Effector CD4-positive, alpha-beta T cell (primary cell): ENCODE data around the gene CYBRD1. TPM values are rescaled to one million over a fixed set of nuclear protein-coding genes. Genes with fewer than 3 reads are reported as not detected.
"Not testable (repeated sequence)": the region's sequence is repeated elsewhere in the genome, so short reads cannot be mapped to it uniquely, and the experiment has no call there.

Source experiments
- DNase-seq: peaks from one replicate; pipeline ENCODE4 v3.0.0-alpha.2; 2020
- total RNA-seq: gene quantifications from one replicate; lab custom pipeline; 2026; lab: John Stamatoyannopoulos, UW

The CYBRD1 gene
- total RNA-seq = not detected

DNA sequence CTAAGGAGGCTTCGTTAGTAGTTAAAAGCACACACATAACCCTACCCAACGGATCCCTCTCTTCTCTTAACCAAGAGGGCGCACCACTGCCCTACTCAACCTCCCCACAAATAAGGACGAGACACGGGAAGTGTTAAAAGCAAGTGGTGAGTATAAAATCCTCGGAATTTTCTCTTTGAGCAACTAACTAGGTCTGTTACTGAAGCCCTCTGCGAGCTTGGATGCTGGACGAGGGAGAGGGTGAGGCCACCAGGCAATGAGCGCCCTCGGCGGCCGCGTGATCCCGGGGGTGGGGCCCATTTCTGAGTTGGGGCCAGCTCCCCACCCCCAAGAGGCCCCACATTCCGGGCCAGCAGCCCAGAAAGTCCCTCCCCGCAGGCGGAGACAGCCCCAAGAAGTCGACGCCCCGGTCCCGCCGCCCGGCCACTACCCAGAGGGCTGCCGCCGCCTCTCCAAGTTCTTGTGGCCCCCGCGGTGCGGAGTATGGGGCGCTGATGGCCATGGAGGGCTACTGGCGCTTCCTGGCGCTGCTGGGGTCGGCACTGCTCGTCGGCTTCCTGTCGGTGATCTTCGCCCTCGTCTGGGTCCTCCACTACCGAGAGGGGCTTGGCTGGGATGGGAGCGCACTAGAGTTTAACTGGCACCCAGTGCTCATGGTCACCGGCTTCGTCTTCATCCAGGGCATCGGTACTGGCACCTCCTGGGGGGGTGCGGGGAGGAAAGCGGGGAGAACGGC, at the start of gene CYBRD1:
Gene CYBRD1 (plus strand): TSS at position 423 of the 736 bp plus-strand sequence. CDS start 72 bp downstream, at position 495.
- DNase-seq = no peak

- no peak for DNase-seq
Measured at GRCh38 chr2:171475979-171476378, 46.3 kb upstream of the CYBRD1 start.

DNA sequence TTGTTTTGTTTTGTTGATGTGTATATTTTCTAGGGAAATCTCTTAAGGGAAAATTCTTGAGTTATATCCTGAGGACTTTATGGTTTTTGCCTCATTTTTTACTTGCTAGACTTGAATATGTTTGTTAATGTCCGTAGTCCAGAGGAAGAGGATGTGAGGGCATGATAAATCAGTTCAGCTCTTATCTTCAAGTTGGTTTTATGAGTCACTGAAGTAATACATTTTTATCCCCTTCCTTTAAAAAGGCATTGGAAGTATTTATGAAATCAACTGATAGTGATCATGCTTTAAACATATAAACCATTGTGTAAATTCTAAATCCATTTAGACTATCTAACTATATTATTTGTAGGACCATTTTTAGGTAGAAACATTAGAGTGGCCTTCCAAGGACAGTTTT, 43.9 kb upstream of the CYBRD1 start:
- no peak for DNase-seq

DNA sequence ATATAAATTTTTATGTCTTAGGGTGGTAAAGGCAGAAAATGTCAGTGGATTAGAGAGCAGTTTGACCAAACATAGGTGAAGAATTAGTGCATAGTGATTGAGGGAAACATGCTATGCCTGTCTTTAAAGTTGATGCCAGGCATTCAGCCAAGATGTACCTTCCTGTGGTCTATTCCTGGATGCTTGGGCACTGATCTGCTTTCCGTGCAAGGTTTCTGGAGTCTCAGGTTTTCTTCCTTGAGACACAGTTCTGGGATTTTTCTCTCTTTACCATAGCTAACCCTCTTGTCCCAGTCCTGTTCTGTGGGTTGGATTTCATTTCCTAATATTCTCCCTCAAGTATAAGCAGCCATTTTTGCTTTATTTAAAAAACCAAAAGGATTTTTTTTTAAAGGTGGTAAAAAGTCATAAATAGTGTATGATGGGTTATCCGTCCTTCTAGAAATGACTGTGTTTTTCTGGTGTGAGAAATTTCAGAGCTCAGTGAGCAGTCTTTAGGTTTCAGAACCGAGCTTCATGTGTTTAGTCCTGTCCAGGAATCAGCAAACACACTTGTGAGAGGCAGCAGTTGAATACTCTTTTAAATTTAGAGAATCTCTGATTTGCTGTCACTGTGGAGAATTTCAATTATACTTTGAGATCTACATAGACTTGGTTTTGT, 43.0 kb upstream of the CYBRD1 start:
- no peak for DNase-seq

- no peak for DNase-seq
Measured at GRCh38 chr2:171480908-171481307, 41.4 kb upstream of the CYBRD1 start.

DNA sequence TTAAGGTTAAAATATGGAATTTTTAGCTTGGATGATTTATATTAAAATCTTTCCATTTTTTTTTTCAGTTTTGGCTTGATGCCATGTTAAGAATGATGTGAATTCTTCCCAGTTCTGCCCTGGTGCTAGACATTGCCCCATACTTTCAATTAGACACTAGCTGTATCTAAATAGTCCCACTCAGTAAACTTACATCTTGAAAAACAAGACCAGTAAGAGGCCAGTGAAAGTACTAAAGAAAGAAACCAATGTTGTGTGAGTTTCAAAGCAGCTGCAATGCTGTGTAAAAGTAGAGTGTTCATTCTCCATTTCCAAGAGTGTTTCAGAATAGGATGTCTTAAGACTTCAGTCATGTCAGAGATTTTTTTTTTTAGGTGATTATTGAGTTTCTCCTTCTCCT, 40.0 kb upstream of the CYBRD1 start:
- DNase-seq = no peak

GRCh38 chr2:171482877-171483276, 39.4 kb upstream of the CYBRD1 start:
- no peak for DNase-seq

DNA sequence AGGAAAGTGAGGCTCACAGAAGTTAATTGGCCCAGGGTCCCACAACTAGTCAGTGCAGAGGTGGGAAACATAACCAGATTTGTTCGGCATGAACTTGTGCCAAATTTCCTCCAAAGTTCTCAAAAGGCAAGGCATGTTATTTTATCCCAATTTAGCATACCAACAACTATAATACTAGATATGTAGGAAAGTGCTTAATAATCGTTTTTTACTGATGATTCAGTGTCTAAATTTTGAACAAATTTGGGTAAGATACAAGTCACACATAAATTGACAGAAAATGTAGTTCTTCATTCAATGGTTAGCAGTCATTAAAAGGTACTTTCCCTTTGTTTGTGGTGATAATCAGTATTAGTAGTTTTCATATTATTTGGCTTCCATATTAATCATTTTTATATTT, 38.5 kb upstream of the CYBRD1 start:
- no peak for DNase-seq

DNA sequence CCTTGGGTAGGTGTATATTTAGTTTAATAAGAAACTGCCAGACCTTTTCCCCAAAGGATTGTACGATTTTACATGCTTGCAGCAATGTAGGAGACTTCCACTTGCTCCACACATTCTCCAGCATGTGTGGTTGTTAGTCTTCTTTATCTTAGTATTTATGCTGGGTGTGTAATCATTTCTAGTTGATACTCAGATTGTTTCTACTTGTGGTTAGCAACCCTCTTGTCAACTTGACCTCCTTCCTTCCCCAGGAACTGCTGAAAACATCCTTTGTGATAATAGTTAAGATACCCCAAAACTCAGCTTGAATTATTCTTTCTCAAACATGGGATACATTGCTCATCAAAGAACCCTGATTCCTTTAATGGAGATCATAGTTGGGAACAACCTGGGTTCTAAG, 37.2 kb upstream of the CYBRD1 start:
- no peak for DNase-seq

- DNase-seq = no peak
Measured at GRCh38 chr2:171487201-171487600, 35.1 kb upstream of the CYBRD1 start.

DNA sequence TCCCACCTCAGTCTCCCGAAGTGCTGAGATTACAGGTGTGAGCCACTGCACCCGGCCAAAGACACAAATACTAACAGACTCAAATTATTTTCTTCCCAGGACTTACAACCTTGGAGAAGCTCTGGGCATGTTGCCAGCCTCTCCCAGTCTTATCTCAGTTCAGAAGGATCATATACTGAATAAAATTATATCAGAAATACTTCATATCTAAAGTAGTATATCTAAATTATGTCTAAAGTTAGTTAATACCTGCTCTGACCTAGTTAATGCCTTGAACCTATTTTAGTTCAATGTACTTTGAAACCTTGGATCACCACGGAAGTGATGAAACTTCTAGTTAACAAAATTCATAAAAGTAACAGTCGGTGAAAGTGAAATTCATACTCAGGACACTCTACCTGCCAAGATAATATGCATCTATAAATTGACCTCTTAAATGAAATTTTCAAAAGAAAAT, 34.4 kb upstream of the CYBRD1 start:
- DNase-seq = no peak

- DNase-seq = no peak
Measured at GRCh38 chr2:171490577-171490976, 31.7 kb upstream of the CYBRD1 start.

- DNase-seq = no peak
Measured at GRCh38 chr2:171491292-171491691, 31.0 kb upstream of the CYBRD1 start.

- no peak for DNase-seq
Measured at GRCh38 chr2:171492664-171493063, 29.6 kb upstream of the CYBRD1 start.

- DNase-seq = not testable (repeated sequence)
Measured at GRCh38 chr2:171497664-171498063, 24.6 kb upstream of the CYBRD1 start.

- DNase-seq = no peak
Measured at GRCh38 chr2:171505374-171505773, 16.9 kb upstream of the CYBRD1 start.

DNA sequence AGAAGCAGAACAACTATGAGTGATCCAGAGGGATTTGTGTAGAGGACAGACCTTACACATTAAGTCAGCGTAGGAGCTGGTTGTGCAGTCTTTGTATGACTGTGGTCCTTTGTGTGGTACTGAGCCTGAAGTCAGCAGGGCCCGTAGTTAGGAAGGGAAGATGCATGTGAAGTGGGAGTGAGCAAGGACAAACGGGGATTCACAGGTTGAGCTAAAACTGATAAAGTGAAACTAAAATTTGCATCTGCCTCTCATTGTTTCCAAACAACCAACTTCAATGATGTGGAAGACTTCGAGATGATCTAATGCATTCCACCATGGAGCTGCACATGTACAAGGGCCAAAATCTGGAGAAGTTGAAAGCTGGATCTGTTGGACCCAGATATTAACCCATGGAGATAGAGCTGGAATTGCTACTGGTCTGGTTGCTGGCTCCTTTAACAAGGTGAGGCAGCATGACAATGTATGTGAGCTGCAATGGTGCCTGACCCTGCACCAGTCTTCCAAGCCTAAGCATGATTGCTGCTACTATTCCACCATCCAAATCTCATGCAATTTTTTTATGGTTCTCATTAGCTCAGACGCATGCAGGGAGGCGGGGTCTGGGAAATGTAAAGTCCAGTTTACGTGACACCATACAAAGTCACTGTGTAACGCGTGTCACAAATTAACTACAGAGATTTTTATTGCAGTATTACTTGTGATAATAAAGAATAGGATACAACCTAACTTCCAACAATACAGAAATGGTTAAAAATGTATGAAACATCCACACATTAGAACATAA, 12.1 kb upstream of the CYBRD1 start:
- DNase-seq = no peak

GRCh38 chr2:171512014-171512413, 10.3 kb upstream of the CYBRD1 start:
- no peak for DNase-seq

DNA sequence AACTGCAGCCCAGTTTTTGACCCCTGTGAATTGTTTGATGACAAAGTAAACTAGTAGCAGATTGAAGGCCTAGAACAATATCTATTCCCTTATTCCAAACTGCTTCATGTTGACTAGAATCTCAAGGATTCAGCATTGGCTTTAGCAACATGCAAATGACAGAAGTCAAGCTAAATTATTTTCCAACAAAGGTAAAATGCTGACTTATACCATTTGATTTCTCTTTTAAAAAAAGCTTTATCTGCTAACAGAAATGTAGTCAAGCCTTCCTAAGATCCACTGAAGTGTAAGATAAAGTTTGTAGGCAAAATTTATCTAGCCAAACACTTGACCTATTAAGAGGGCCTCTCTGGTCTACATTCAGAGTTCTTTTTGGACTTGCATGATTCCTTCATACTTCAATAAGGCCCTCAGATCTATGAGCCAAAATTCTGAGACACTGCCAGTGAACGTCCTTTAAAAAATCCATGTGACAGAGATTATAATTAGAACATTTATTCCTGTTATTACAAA, 9.5 kb upstream of the CYBRD1 start:
- DNase-seq = no peak

- DNase-seq = no peak
Measured at GRCh38 chr2:171513719-171514160, 8.5 kb upstream of the CYBRD1 start.

GRCh38 chr2:171514908-171515582, 7.2 kb upstream of the CYBRD1 start:
- DNase-seq = no peak

GRCh38 chr2:171515672-171516298, 6.5 kb upstream of the CYBRD1 start:
- no peak for DNase-seq
